ENCODE results near the gene ZCCHC3.
"Not testable (repeated sequence)": the region's sequence is repeated elsewhere in the genome, so short reads cannot be mapped to it uniquely, and the experiment has no call there.

The ZCCHC3 gene

DNA sequence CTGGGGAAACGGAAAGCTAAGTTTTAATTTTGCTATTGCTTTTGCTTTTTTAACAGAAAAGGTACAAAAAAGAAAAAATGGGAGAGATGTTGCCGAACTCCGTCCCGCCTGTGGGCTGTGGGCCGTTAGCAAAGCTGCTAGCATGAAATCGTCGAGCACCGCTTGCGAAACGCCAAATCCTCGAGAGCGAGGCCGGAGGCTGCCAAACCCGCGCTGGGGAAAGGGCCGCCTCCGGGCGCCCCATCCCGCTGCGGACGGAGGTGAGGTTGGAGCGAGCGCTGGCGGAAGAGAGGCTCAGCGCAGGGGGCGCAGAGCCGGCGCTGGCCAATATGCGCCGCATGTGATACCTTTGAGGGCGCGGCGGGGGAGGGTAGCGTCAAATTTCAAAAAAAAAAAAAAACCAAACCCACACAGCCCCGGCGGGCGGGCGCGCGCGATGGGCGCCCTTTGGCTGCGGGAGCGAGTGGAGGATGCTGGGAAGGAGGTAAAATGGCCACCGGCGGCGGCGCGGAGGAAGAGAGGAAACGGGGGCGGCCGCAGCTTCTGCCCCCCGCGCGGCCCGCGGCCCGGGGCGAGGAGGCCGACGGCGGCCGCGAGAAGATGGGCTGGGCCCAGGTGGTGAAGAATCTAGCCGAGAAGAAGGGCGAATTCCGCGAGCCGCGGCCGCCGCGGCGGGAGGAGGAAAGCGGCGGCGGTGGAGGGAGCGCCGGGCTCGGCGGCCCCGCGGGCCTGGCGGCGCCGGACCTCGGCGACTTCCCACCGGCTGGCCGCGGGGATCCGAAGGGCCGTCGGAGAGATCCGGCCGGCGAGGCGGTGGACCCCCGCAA, at the start of gene ZCCHC3:
ZCCHC3 (plus strand) TSS at position 473 of the 827 bp plus-strand sequence; CDS start at position 490, 17 bp downstream.
- peak; percentile 80 for DNase-seq (ENCODE audit: low spot score)

DNA sequence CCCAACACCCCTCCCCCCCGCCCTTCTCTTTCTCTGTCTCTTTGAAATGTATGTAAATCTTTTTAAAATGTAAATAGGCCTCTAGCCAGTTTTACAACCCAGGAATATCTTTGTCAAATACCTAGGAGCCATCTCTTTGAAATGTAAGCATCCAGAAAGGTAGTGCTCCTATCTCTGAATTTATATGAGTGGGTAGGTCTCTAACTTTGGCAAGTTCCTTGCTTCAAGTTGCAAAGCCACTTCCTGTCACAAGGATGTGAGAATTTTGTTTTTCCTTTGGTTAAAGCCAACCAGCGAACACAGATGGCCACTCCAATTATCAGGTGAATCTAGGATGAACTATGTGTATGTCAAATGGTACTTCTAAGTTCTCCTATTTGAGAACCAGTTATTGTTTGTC, 46.0 kb upstream of the ZCCHC3 start:
- no peak for DNase-seq (ENCODE audit: low spot score)

GRCh38 chr20:252801-253200, 44.6 kb upstream of the ZCCHC3 start:
- no peak for DNase-seq (ENCODE audit: low spot score)

GRCh38 chr20:253447-253846, 43.9 kb upstream of the ZCCHC3 start:
- DNase-seq (ENCODE audit: low spot score): not testable (repeated sequence)

DNA sequence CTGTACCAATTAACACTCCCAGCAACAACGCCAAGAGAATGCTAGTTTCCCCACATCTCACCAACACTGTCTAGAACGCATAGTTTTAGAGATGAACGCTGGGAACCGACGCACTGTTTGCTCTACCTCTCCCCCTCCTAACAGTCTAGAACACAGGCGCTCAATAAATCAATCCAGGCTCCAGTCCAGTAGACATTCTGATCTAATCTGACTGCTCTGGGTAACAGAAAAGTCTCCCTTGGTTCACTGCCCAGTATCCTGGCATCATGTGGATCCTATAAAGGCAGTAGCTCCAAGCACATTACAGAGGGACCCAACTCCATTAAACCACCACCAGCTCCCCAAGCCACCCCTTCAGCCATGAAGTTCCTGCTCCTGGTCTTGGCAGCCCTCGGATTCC, 40.0 kb upstream of the ZCCHC3 start, which contains the start of gene DEFB132:
DEFB132 (plus strand) TSS at position 306 of the 400 bp plus-strand sequence; CDS start at position 361, 55 bp downstream.
- no peak for DNase-seq (ENCODE audit: low spot score)

- no peak for DNase-seq (ENCODE audit: low spot score)
Observed at GRCh38 chr20:258269-258858, 39.0 kb upstream of the ZCCHC3 start.

DNA sequence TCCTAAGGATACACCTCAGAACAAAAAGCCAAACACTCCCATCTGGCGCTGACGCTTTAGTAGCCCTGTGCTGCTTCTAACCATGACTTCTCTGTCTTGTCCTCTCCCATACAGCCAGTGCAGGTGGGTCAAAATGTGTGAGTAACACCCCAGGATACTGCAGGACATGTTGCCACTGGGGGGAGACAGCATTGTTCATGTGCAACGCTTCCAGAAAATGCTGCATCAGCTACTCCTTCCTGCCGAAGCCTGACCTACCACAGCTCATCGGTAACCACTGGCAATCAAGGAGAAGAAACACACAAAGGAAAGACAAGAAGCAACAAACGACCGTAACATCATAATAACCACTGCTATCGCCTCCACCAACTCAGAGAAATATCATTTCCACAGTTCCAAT, 38.4 kb upstream of the ZCCHC3 start:
- DNase-seq (ENCODE audit: low spot score): no peak

GRCh38 chr20:259981-260380, 37.4 kb upstream of the ZCCHC3 start:
- DNase-seq (ENCODE audit: low spot score): no peak

- DNase-seq (ENCODE audit: low spot score): no peak
Observed at GRCh38 chr20:263701-264100, 33.7 kb upstream of the ZCCHC3 start.

DNA sequence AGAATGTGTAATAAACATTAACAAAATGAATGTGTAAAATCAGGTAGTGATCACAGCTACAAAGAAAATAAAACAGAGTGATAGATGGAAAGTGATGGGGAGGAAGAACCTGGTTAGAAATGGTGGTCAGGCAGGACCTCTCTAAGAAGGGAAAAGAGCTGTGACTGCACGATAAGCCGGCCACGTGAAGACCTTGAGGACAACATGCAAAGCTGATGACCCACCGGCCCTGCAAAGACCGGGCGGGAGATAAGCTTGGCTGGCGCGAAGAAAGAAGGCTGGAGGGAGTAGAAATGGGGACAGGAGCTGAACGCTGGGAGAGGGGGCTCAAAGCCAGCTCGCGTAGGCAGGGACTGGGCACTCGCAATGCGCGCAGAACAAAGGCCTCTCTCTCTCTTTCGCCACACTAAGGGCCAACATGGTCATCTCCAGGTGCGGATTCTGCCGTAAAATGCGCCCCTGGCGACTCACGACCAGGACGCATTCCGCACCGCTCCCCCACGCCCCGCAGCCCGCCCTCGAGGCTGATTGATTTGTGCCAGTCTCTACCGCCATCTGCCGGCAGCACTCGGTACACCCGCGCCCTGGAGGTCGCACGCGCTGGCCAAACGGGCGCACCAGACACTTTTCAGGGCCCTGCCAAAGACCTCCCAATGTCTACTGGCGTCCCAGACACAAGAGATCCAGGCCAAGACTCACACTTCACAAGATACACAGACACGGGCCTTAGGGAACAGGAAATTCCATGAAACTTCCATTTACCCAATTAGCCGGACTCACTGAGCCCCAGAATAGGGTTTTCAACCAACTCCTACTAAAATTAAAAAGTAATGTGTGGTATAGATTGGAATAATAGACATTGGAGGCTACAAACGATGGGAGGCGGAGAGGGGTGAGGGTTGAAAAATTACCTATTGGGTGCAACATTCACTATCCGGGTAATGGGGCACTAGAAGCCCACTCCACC, 30.5 kb upstream of the ZCCHC3 start:
- DNase-seq (ENCODE audit: low spot score): peak; percentile 83

GRCh38 chr20:270517-270916, 26.9 kb upstream of the ZCCHC3 start:
- no peak for DNase-seq (ENCODE audit: low spot score)

GRCh38 chr20:271069-271468, 26.3 kb upstream of the ZCCHC3 start:
- DNase-seq (ENCODE audit: low spot score): no peak

GRCh38 chr20:271528-271927, 25.8 kb upstream of the ZCCHC3 start:
- no peak for DNase-seq (ENCODE audit: low spot score)

DNA sequence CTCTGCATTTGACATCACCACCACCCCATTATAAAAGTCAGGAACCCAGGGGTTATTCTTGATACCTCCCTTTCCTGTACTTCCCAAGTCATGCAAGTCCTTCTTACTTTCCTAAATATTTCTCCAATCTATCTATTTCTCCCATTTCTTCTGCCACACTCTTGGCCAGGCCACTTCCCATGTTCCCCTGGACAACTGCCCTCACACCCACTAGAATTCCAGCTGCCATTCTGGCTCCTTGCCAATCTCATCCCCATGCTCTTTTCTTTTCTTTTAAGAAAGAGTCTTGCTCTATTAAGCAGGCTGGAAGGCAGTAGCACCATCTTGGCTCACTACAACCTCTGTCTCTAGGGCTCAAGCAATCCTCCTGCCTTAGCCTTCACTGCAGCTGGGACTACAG, 24.7 kb upstream of the ZCCHC3 start:
- DNase-seq (ENCODE audit: low spot score): no peak

DNA sequence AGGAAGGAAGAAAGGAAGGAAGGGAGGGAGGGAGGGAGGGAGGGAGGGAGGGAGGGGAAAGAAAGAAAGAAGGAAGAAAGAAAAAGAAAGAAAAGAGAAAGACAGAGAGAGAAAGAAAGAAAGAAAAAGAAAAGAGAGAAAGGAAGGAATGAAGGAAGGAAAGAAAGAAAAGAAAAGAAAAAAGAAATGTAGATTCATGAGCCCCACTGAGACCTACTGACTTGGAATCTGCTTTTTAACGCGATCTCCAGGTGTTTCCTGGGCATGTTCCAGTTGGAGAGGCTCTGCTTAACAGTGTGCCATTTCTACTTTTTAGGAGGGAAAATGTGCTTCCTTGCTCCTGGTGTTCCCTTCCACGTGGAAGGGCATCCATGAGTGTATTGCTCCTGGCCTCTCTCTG, 23.5 kb upstream of the ZCCHC3 start:
- no peak for DNase-seq (ENCODE audit: low spot score)

DNA sequence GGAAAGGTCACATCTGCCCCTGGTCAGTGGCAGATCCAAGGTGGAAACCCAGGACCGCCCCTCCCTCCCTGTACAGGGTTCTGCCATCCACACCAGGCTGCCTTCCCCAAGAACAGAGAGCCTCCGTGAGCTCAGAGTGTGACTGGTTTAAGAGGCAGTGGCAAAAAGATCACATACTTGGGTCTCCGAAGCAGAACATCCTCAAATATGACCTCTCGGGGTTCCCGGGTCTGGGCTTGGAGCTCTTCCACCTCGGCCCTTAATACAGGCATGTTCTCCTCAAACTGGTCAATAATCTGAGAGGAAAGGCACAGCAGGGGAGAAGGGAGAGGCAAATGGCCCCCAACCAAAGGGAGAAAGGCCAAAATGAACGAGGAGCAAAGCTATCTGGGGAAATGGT, 21.6 kb upstream of the ZCCHC3 start:
- no peak for DNase-seq (ENCODE audit: low spot score)

DNA sequence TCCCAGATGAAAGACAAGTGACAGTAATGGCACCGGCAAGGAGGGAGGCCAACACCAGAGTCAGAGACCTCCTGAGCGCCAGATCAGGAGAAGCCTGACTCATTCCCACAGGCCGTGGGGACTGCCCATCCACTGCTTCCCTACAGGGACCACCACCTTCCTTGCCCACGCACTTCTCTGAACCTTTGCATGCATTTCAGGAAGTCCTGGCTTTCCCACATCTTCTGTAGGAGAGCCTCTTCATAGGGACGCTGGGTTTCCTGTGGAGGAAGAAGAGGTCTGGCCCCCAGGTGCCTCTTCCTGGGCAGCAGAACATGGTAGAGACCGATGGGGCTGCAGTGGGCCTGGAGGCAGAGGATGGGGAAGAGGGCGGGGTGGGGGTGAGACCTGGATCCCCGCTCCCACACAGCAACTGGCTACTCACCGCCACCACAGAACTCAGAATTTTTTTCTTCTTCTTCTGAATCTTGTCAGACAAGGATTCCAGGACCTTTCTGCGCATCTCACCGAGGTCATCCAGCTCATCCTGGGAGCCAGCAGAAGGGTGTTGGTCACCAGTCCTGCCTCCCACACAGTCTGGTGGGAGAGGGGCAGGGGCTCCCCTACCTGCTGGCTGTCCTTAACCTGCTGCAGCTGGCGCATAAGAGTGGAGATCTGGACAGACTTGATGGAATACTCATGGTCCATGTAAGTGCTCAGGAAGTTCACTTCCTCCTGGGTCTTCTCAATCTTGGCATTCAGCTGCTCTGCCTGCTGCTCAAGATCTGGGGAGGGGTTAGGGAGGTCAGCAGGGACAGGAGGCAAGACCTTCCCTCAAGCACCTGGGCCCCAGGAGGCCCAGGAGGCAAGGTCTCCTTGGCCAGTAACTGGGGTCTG, 20.5 kb upstream of the ZCCHC3 start:
- no peak for DNase-seq (ENCODE audit: low spot score)

GRCh38 chr20:277496-277781, 19.9 kb upstream of the ZCCHC3 start:
- no peak for DNase-seq (ENCODE audit: low spot score)

DNA sequence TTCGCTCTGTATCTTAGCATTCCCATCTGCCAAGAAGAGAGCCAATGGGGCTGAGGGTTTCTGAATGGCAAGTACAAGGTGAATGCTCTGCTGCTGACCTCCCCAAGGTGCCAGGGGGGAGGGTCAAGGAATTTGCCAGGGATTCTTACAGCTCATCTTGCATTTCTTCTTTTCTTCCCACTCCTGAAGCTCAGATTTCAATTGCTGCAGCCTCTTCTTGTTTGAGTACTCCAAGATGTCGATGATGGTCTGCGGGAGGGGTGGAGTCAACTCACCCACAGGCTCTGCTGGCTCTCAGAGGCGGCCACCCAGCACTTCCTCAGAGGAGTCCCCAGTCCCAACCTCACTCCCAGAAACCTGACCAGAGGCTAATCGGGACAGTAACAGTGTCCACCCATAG, 19.2 kb upstream of the ZCCHC3 start:
- DNase-seq (ENCODE audit: low spot score): no peak

DNA sequence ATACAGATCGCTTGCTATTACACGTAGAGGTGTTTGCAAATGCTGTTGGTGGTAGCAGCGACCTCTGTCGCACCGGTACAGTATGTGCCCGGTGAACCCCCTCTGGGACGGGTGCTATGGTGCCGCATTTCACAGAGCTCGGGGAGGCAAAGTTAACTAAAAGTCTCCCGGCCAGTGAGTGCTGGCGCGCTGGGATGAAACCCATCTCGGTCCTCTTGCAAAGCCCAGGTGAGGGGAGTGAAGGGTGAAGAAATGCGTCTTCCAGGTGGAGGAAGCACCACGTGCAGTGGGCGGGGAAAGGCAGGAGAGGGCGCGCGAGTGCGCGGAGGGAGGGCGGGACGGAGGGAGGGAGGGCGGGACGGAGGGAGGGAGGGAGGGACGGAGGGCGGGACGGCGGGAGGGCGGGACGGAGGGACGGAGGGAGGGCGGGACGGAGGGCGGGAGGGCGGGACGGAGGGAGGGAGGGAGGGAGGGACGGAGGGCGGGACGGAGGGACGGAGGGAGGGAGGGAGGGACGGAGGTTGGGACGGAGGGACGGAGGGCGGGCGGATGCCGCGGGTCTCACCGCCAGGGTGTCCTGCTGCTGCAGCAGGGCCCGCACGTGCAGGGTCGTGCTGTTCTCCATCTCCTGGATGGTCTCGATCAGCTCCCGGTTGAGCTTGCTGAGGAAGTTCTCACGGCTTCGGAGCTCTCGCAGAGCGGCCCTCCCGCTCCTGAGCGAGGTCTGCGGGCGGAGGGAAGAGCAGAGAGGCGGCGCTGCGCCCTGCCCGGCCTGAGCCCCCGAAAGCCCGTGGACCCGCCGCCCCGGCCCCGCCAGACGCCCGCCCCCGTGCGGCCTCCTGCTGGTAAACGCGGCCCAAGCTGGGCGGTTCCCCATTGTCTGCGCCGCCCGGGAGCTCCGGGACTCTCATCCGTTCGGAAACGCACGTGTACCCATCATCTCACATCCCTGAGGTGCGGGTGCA, 18.5 kb upstream of the ZCCHC3 start:
- DNase-seq (ENCODE audit: low spot score): peak; percentile 56
